ENCODE measurements around the gene FOXK2.

The FOXK2 gene

DNA sequence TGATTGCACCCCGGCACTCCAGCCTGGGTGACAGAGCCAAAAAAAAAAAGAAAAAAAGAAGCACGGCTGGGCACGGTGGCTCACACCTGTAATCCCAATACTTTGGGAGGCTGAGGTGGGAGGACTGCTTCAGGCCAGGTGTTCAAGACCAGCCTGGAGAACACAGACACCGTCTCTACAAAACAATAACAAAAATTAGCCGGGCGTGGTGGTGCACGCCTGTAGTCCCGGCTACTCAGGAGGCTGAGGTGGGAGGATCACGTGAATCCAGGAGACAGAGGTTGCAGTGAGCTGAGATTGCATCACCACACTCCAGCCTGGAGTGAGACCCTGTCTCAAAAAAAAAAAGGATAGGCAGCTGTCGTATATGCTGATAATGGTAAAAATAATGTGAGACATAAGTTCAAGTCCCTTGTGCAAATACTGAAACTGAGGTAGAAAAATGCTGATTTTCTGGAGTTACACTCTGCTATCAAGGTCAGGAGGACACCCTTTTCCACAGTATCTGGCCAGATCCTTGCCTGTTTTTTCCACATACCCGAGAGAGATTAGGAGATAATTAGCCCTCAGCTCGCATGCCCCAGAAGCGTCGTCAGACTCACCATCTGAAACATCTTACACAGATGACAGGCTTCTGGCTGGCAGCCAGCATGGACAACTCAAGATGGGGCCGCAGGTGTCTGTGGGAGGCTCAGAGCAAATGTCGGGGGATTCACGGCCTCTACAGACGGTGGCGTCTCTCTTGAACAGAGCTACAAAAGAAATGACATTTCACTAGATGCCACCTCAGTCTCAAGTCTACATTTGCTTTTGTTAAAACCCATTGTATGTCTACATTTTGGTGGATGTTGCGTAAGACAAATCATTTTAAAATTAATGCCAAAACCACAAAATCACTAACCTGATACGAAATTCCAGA is 91.9 kb downstream of the FOXK2 start:
- DNase-seq, result peak; percentile 30

DNA sequence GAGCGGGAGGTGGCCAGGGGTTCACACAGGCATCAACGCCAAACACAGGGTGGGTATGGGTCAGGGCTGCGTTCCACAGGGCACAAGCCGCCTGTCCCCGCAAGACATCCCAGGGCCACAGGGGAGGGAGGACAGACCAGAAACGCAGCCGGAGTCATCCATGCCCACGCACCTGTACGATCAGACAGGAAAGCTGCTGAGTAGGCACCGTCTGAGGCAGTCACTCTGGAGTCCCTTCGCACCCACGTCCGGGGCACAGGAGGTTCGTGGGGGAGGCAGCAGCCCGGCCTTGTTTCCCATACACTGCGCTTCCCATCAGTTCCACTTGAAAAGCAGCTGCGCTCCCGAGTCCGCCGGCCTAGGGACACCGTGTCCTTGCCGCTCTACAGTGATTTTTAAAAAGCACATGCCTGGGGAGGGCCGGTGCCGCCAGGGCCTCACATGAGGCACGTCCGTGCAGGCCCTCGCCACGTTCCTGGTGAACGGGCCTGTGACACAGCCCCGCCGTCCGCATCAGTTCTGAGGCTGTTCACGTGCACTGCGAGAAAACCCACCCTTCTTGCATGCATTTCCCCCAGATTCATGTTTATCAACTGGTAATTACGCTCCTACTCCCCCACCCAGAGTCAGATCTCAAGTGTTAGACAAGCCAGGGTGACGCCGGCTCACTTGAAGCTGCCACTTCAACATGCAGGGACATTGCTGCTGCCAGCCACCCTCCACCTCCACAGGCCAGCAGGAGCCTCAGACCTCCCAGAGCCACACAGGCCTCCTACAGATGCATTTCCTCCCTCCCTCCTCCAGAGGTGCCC is 94.0 kb downstream of the FOXK2 start:
- DNase-seq, result no peak

DNA sequence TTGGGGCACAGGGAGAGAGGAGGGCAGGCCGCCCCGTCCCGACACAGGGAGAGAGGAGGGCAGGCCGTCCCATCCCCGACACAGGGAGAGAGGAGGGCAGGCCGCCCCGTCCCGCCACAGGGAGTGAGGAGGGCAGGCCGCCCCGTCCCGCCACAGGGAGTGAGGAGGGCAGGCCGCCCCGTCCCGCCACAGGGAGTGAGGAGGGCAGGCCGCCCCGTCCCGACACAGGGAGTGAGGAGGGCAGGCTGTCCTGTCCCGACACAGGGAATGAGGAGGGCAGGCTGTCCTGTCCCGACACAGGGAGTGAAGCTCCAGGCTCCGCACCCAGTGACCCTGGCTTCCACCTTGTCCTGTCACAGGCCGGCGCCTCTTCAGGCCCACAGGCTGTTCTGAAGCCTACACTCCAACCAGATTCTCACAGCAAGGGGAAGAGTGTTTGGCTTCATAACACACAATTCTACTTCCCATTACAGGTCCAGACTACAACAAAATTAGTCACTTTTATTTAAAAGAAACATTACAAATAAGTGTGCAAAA is 94.6 kb downstream of the FOXK2 start:
- no peak for DNase-seq

DNA sequence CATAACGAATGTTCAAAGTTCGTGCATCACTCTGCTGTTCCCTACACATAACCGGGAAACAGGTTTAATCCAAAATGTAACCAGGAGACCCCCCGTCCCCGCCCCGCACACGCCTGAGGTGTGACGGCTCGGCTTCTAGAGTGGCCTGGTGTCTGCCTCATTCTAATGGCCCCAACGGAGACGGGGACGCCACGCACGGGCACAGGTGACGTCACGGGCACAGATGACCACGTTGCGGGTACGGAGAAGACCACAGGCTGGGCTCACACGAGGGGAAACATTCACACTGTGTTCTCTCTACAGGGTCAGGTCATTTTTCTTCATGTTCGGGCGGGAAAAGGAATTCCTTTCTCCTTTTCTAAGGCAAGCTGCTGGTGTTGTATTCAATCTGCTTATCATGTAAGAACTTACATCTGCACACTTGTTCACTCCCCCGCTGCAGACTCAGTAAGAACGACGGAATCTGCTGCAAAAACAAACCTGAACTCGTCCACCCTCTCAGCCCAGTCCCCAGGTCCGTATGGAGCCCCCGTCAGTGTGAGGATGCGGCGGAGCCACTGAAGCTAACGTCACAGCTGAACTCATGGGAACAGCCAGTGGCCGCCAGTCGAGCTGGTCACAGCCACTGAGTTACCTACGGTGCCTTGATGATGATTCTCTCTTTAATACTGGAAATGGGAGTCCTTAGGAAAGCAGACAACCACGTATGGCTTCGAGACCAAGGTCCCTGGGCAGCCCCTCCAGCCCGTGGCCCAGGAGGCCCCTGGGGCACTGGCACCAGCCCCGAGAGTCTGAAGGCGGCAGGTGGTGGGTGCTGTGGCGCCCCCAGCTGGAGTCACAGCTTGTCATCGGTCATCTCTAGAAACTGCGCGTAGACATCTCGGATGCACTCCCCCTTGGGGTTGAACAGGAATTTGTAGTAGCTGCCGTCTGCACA is 95.8 kb downstream of the FOXK2 start:
- no peak for DNase-seq

DNA sequence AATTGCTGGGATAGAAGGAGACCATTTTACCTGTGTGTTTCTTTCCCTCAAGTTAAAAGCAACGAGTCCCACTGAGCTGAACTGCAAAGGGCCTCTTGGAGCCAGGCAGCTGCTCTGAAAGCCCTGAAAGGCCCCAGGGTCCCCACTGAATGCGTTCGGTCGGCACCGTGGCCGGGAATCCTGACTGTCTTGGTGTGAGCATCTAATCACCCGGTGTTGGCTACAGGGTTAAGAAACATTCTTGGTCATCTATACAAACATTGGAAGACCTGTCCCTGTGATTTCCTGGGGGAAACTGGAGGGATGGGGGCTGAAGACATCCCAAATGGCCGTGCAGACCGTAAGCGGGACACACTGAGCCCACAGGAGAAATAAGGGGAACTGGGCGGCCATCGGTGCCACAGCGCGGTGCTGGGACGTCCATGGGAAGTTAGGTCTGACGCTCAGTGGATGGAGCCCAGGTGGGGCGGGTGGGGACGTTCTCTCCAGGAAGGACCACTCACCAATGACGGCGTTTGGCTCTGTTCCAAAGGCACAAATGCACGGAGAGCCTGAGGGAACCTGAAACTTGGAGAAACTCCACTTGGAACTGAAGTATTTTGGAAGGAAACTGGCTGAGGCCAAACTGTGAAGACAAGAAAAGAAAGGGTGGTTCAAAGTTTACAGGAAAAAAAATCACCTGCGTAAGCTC is 96.6 kb downstream of the FOXK2 start:
- no peak for DNase-seq

DNA sequence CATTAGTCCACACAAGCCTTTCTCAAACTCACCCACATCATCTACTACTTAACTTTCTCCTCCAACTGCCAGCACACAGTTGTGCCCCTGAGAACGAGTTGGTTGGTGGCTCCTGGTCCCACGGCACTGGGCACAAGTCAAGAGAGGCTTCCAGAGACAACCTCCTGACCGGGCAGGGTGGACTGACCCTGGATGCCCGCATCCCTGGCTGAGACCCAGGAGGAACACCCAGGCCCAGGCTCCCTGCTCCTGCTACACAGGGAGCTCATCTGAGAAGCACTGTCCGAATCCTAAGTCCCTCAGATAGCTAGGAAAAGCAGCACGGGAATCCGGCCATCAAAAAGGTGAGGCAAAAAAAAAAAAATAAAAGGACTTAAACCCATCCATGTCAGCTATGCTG is 99.7 kb downstream of the FOXK2 start:
- DNase-seq, result no peak

DNA sequence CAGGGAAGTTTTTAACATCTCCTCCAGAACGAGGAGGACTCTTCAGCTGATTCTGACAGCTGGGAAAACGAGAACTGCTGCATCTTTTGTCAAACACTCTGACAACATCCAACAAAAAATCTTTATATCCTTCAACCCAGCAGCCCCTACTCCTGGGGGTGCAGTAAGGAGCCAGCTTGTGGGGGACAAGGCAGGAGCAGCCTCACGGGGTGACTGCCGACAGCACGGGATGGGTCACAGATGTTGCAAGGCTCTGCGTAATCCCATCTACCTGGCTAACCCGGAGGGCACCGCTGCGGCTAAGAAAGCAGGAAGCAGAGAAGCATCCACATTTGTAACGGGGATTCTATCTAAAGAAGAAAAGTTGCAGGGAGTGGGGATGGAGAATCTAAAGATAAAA is 100.1 kb downstream of the FOXK2 start:
- no peak for DNase-seq

DNA sequence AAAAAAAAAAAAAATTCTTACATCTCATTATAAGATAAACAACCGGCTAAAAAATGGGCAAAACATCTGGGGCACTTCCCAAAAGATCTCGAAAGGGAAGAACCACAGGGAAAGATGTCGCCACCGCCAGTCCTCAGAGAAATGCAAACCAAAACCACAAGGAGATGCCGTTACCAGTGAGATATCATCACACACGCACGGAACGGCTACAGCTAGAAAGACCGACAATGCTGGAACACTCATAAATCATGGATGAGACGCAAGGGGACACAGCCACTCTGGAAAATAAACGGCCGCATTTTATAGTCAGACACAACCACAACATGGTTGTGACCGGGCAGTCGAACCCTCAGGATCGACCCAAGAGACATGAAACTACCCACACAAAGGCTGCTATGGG is 104.2 kb downstream of the FOXK2 start:
- DNase-seq, result no peak

DNA sequence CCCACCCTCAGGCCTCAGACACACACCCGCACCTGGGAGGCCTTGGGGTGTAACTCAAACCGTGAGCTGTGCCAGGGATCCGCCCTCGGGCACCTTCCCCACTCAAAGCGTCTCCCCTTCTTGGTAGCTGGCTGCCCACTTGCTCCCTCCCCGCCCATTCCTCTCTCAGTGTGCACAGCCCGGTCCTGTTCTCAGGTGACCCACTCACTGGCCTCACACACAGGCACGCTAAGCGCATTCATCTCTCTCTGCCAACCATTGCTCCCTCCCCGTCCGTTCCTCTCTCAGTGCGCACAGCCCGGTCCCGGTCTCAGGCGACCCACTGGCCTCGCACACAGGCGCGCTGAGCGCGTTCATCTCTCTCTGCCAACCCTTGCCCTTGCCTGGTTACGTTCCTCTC is 107.9 kb downstream of the FOXK2 start:
- DNase-seq, result no peak

DNA sequence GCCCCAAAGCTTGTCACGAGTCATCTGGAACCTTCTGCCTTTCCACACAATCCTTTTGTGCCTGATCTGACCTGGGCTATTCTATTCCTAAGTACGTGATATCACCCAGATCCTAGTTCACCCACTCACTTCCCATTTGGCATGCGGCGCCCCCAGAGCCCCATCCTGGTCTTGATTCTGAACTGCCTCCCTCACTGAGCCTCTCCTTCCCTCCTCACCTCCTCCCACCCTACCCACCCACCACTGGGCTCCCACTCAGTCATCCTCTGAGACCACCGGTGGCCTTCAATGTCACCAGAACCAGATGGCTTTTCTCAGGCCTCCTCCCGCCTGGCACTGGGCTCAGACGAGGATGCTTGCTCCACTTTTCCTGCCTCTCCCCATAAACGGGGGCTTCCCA is 110.2 kb downstream of the FOXK2 start:
- no peak for DNase-seq

DNA sequence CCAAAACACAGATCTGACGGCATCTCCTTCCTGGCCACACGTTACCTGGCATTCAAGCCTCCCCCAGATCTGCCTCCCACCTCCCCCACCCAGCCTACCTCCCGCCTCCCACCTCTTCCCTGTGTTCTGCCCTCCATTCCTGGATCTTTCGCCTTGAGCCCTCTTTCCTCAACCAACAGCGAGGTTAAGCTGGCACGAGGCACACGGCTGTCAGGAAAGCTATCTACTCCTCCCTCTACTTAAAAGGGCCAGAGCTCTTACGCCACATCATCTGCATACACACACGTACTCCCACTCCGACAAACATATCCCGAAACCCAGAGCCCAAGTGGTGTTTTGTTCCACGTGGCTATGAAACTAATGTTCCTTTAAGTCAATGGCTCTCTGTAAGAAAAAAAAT is 110.7 kb downstream of the FOXK2 start:
- DNase-seq, result no peak

DNA sequence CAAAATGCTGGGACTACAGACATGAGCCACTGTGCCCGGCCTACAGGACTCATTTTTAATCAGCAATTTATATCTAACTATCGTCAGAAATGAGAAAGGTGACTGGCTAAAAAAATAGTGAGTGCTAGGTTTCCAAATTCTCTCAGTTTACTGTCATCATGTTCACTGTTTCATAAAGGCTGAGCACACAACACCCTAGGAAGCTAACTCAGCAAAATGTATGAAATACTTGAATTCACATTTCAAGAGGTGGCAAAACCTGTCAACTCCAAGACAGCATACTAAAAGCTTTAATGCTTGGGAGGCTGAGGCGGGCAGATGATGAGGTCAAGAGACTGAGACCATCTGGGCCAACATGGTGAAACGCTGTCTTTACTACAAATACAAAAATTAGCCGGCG is 112.0 kb downstream of the FOXK2 start:
- DNase-seq, result no peak

DNA sequence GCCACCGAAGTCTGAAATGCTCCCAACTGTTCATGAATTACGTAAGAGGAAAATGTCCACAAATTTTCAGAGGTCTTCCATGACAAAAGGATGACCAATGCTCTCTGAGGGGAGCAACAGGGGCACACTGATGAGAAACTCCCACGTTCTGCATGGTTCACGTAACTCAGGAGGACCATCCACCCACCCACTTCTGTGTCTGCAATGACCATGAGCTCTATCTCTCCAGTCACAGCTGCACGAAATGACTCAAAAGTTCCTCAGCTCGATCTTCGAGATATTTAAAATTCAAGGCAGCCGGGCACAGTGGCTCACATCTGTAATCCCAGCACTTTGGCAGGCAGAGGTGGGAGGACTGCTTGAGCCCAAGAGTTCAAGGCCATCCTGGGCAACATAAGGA is 112.9 kb downstream of the FOXK2 start:
- no peak for DNase-seq

DNA sequence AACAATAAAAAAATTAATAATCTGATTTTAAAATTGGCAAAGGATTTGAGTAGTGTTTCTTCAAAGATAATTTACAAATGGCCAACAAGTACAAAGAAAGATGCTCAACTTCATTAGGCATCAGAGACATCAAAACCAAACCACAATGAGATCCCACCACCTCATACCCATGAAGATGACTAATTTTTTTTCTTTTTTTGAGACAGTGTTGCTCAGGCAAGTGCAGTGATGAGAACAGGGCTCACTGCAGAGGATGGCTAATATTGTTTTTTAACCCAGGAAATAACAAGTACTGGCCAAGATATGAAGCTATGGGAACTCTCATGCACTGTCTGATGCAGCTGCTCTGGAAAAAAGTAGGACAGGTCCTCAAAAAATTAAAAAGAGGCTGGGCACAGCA is 113.8 kb downstream of the FOXK2 start:
- no peak for DNase-seq

DNA sequence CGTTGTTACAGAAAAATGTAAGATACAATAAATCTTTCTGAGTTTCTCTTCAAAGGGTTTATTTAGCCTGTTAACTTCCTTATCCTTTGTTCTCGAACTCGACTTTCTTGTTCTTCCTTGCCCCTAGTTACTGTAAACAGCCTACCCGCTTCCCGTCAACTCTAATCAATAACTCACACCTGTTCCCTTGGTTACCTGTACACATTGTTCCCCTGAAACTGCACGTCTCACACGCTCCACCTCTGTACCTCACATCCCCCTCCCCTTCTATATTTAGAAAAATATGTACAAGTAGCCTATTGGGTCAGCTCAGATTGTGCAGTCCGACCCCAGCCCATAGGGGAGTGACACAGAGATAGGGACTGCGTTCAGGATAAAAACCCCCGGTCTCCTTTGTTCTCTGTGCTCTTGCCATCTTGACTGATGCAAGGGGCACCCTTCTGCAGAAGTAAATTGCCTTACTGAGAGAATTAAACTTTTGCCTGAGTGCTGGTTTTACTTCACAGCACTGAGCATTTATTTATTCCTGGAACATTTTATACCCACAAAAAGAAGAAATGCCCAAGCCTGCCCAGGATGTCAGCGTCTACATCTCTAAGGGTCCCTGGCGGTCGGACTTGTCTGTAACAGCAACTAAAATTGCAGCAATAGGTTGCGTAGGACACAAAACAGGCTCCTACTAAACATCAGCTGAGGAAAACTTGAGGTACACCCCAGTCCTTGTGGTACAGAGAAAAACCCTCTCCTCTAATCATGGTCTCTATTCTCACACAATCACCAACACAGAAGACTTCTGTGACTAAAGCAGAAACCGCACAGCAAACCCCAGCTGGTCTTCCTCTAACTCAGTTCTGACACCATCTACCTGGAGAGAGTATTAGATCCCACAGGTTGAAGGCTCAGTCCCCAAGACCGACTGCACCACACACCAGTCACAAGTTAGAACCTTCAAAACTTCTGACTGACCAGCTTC is 117.4 kb downstream of the FOXK2 start:
- no peak for DNase-seq

DNA sequence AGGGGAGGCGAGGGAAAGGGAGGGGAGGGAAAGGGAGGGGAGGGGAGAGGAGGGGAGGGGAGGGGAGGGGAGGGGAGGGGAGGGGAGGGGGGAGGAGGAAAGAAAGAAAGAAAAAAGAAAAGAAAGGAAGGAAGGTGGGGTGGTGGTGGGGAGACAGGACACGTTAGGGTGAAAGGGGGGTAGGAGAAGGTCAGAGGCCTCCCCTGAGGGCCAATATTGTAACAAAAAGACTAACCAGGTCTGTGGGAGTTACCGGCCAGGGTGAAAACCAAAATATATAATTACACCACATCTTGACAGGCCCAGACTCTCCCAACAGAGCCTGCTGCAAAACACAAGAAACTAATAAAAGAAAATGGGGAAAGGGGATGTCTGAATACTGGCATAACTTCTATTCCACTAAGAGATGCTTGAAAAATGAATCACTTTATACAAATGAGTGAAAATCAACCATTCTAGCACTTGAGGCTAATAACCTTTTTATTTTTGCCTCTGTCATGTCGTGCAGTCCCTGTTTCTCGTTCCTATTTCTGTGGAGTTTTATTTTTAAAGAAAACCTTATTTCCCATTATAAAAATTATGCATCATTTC is 118.7 kb downstream of the FOXK2 start:
- no peak for DNase-seq

DNA sequence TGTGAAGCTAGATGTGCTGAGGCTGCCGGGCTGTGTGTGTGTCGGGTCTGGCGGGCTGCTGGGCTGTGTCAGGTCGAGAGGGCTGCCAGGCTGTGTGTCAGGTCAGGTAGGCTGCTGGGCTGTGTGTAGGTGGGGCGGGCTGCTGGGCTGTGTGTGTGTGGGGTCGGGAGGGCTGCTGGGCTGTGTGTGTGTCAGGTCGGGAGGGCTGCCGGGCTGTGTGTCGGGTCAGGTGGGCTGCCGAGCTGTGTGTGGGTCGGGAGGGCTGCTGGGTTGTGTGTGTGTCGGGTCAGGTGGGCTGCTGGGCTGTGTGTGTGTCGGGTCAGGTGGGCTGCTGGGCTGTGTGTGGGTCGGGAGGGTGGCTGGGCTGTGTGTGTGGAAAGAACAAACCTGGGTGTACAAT is 120.1 kb downstream of the FOXK2 start:
- DNase-seq, result no peak

DNA sequence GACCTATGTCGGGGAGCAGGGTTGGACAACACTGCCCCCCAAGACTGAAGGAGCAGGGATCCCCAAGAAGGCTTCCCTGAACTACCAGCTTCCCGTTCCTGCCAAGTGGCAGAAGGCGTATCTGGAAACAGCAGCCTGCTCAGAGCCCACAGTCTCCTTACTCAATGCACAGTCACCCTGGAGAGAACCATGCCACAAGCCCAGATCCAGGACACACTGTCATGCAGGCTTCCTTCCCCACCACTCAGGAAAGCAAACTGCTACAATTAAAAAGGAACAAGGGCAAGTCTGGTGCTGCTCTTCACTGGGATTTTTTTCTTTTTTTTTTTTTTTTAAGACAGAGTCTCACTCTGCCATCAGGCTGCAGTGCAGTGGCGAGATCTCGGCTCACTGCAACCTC is 120.5 kb downstream of the FOXK2 start:
- DNase-seq, result no peak

DNA sequence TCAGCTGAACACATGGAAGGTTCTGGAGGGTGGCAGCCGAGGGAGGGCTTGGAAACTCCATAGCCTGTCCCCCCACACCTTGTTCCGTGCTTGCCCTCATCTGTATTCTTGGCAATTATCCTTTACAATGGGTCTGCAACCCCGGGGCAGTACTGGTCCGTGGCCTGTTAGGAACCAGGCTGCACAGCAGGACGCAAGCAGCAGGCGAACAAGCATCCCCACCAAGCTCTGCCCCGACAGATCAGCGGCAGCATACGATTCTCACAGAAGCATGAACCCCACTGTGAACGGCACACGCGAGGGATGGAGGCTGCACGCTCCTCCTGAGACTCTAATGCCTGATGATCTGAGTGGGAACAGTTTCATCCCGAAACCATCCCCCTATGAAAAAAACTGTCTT is 122.5 kb downstream of the FOXK2 start:
- no peak for DNase-seq

DNA sequence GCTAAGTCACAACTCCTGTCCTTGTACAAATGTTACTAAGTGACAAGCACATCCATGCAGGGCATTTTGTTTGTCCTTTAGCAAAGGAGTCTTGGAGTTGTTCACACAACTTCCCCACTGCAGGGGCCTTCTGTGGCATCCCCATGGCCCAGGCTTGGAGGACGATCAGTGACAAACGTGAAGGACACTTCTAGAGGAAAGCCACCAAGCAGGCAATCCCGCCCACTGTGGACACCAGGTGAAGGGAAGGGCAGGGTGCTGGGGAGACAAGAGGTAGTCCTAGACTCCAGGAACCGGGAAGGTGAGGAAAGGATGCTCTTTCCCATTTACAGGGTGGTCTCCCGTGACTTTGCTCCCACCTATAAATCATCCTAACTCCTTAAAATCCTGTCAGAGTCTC is 124.6 kb downstream of the FOXK2 start:
- DNase-seq, result no peak

DNA sequence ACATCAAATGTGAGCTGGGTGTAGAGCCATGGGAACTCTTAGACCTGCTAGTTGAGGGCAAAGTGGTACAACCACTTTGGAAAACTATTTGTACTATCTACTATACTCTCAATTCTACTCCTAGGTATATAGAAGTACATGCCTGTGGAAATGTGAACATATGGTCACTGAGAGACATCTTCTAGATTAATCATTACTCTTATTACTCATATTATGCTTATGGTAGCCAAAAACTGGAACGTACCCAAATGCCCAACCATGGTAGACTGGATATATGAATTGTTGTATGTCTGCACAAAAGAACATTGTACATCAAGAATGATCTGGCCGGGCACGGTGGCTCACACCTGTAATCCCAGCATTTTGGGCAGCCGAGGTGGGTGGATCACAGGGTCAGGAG is 126.0 kb downstream of the FOXK2 start:
- no peak for DNase-seq

All from NCI-H1694 (cell line).